ENCODE measurements around the gene ST8SIA1.

DNA sequence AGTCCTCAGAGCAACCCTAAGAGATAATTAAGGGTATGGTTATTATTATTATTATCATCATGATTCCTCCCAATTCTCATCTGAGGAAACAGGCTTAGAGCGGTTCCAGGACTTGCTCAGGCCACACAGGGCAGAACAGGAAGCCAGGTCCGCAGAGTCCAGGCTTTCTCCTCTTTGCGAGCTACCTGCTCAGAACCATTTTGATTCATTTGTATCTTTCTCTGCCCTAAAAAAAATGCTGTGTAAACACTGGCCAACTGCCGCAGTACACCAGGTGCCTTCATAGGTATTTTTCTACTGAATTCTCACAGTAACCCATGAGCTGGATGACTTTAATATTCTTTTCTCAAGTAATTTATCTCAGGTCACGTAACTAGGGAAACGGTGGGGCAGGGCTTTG lies 45.3 kb downstream of the ST8SIA1 start:
- no peak for TF ChIP-seq EZH2 (IDR thresholded peaks at IDR 0.05)
- no peak for TF ChIP-seq POLR2AphosphoS5 (IDR thresholded peaks at IDR 0.05; ENCODE audit: borderline replicate concordance, low read depth, low read length)

Measured in SK-N-MC (cell line).